Measurements from ENCODE around the gene FAM117B. TPM values are rescaled to one million over a fixed set of nuclear protein-coding genes. Genes with fewer than 3 reads are reported as not detected.

Gene FAM117B
- total RNA-seq, 1 experiment from 2014 or later, result 13.3 TPM

DNA sequence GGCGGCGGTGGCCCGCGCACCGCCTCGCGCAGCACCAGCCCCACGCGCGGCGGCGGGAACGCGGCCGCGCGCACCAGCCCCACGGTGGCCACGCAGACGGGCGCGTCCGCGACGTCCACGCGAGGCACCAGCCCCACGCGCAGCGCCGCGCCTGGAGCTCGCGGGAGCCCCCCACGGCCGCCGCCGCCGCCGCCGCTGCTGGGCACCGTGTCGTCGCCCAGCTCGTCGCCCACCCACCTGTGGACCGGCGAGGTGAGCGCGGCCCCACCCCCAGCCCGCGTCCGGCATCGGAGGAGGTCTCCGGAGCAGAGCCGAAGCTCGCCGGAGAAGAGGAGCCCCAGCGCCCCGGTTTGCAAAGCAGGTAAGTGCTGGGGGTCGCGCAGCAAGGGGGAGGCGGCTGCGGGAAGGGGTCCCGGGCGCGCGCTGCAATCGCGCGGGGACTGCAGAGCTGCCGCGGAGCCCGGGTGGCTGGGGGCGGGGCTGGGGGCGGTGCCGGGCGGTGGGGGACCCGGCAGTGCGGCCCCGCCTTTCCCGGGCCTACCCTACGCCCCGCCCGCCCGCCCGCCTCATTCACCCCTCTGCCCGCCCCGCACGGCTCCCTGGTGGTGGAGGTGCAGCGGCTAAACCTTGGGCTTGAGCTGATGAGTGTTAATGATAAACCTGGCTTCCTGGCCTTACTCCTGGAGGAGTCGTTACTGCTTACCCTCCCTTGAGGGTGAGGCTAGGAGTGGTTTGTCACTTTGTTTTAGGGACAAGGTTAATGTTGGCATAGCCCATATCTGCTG lies 851 bp downstream of the FAM117B start:
- TF ChIP-seq EZH2 (IDR thresholded peaks at IDR 0.05; ENCODE audit: borderline replicate concordance, low read depth, low read length, poor library complexity, severe bottlenecking), result no peak
- TF ChIP-seq, protein P1, sequence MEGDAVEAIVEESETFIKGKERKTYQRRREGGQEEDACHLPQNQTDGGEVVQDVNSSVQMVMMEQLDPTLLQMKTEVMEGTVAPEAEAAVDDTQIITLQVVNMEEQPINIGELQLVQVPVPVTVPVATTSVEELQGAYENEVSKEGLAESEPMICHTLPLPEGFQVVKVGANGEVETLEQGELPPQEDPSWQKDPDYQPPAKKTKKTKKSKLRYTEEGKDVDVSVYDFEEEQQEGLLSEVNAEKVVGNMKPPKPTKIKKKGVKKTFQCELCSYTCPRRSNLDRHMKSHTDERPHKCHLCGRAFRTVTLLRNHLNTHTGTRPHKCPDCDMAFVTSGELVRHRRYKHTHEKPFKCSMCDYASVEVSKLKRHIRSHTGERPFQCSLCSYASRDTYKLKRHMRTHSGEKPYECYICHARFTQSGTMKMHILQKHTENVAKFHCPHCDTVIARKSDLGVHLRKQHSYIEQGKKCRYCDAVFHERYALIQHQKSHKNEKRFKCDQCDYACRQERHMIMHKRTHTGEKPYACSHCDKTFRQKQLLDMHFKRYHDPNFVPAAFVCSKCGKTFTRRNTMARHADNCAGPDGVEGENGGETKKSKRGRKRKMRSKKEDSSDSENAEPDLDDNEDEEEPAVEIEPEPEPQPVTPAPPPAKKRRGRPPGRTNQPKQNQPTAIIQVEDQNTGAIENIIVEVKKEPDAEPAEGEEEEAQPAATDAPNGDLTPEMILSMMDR (conservative IDR thresholded peaks at IDR 0.05; ENCODE audit: low read depth, low read length), result no peak
- no TSS peak for BruUV-seq (replicated peaks)
- Histone ChIP-seq H3K4me1 (ENCODE audit: insufficient read depth, low read length, poor library complexity, severe bottlenecking) (no peaks in the 10 kb centered on the region), H3K36me3 (ENCODE audit: insufficient read depth, low read length, poor library complexity, severe bottlenecking) (no peaks in the 10 kb centered on the region), H3K27ac (ENCODE audit: low read depth, low read length, poor library complexity, severe bottlenecking) (peak overlapping the region; percentile 88), H3K4me3 (ENCODE audit: low read depth, low read length, poor library complexity, severe bottlenecking) (peak overlapping the region; percentile 94), H3K9me3 (ENCODE audit: low read depth, low read length, poor library complexity, severe bottlenecking) (no peaks in the 10 kb centered on the region), H3K27me3 (replicated peaks; ENCODE audit: insufficient read depth, low read depth, low read length, poor library complexity) (no peaks in the 10 kb centered on the region)
- POLR2A ChIA-PET (ENCODE audit: low non-redundant PET), result no interaction called here
- CTCF ChIA-PET, result interaction anchor here (0.5 kb wide), 1 partner anchor 44 kb away, joined by 3 read pairs; no protein-coding TSS in a partner anchor
- intact Hi-C loops (cut with micrococcal nuclease; ENCODE audit: unreplicated experiment), result loop anchor here (5.0 kb wide), 1 partner anchor 237 kb away; the partner anchor contains the start of gene ICA1L
- peak; percentile 84 for DNase-seq (ENCODE audit: low spot score)

DNA sequence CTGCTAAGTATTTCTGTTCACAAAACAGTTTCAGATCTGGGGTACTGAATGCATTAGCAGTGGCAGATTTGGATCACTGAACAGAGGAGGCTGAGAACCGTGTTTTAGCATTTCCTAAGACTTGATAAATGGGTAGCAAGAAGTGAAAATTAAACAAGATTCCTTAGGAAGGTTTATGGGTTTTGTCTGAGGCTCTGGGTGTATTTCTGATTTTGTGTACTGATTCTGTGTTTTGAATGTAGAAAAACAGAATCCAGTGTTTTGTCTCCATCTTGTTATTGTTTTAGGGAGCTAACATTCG lies 1.4 kb downstream of the FAM117B start:
- Histone ChIP-seq H3K36me3 (ENCODE audit: insufficient read depth, low read length, poor library complexity, severe bottlenecking) (no peaks in the 10 kb centered on the region), H3K4me3 (ENCODE audit: low read depth, low read length, poor library complexity, severe bottlenecking) (peak overlapping the region; percentile 94), H3K27ac (ENCODE audit: low read depth, low read length, poor library complexity, severe bottlenecking) (peak overlapping the region; percentile 77), H3K27me3 (replicated peaks; ENCODE audit: insufficient read depth, low read depth, low read length, poor library complexity) (no peaks in the 10 kb centered on the region), H3K4me1 (ENCODE audit: insufficient read depth, low read length, poor library complexity, severe bottlenecking) (peaks cover 5% of the 10 kb centered on the region), H3K9me3 (ENCODE audit: low read depth, low read length, poor library complexity, severe bottlenecking) (no peaks in the 10 kb centered on the region)
- ChIA-PET CTCF (interaction anchor here (0.5 kb wide), 1 partner anchor 44 kb away, joined by 3 read pairs; no protein-coding TSS in a partner anchor), POLR2A (ENCODE audit: low non-redundant PET) (no interaction called here)
- DNase-seq (ENCODE audit: low spot score), result no peak
- TF ChIP-seq, protein P1 (conservative IDR thresholded peaks at IDR 0.05; ENCODE audit: low read depth, low read length), result no peak
- TF ChIP-seq EZH2 (IDR thresholded peaks at IDR 0.05; ENCODE audit: borderline replicate concordance, low read depth, low read length, poor library complexity, severe bottlenecking), result no peak
- no TSS peak for BruUV-seq (replicated peaks)
- intact Hi-C loops (cut with micrococcal nuclease; ENCODE audit: unreplicated experiment), result loop anchor here (5.0 kb wide), 1 partner anchor 236 kb away; the partner anchor contains the start of gene ICA1L

DNA sequence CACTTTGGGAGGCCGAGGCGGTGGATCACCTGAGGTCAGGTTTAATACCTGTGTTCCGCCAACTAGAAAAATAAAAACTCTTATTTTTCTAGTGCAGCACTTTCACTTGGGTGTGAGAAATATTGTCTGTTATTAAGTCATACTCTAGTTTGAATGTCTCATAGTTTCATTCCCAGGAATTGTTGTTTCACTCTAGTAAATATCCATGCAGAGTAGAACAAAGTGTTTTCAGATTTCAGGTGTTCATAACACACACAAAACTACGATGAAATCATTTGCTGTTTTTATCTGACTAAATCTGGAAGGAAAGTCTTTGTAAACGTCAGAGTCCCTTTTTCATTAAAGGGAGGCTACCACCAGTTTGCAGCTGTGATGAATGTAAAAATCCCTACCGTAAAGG lies 4.0 kb downstream of the FAM117B start:
- H3K27ac ChIP-seq (ENCODE audit: low read depth, low read length, poor library complexity, severe bottlenecking), result no peak overlapping the region
- POLR2A ChIA-PET (ENCODE audit: low non-redundant PET), result no interaction called here
- H3K27me3 ChIP-seq (replicated peaks; ENCODE audit: insufficient read depth, low read depth, low read length, poor library complexity), result no peaks in the 10 kb centered on the region
- peaks cover 5% of the 10 kb centered on the region for H3K4me1 ChIP-seq (ENCODE audit: insufficient read depth, low read length, poor library complexity, severe bottlenecking)
- intact Hi-C loops (cut with micrococcal nuclease; ENCODE audit: unreplicated experiment), result loop anchor here (5.0 kb wide), 1 partner anchor 234 kb away; the partner anchor contains the start of gene ICA1L
- TF ChIP-seq EZH2 (IDR thresholded peaks at IDR 0.05; ENCODE audit: borderline replicate concordance, low read depth, low read length, poor library complexity, severe bottlenecking), result no peak
- TF ChIP-seq, protein P1 (conservative IDR thresholded peaks at IDR 0.05; ENCODE audit: low read depth, low read length), result no peak
- no peaks in the 10 kb centered on the region for H3K36me3 ChIP-seq (ENCODE audit: insufficient read depth, low read length, poor library complexity, severe bottlenecking)
- CTCF ChIA-PET, result no interaction called here
- no TSS peak for BruUV-seq (replicated peaks)
- no peak overlapping the region for H3K4me3 ChIP-seq (ENCODE audit: low read depth, low read length, poor library complexity, severe bottlenecking)
- no peaks in the 10 kb centered on the region for H3K9me3 ChIP-seq (ENCODE audit: low read depth, low read length, poor library complexity, severe bottlenecking)
- no peak for DNase-seq (ENCODE audit: low spot score)

Measured in A673 (cell line).